ENCODE measurements around the gene C1R. TPM values are rescaled to one million over a fixed set of nuclear protein-coding genes. Genes with fewer than 3 reads are reported as not detected.

C1R gene
- total and polyA plus RNA-seq, 10 donors: 91.8 to 421 (median 282) TPM

- H3K9me3 ChIP-seq: no peaks in the 10 kb centered on the region
- H3K4me3 ChIP-seq: no peak overlapping the region
- intact Hi-C loops (cut with DNase I; ENCODE audit: low total_unique reads): no loop called here
- peaks cover 0 to 37% (median 6%) of the 10 kb centered on the region in 6 donors for H3K36me3 ChIP-seq
- no peak for DNase-seq
- H3K27ac ChIP-seq: peak overlapping the region in 6 of 8 donors; percentile 7 to 65 (median 53)
- TF ChIP-seq POLR2A (IDR thresholded peaks at IDR 0.05): no peak
- TF ChIP-seq, protein P1, sequence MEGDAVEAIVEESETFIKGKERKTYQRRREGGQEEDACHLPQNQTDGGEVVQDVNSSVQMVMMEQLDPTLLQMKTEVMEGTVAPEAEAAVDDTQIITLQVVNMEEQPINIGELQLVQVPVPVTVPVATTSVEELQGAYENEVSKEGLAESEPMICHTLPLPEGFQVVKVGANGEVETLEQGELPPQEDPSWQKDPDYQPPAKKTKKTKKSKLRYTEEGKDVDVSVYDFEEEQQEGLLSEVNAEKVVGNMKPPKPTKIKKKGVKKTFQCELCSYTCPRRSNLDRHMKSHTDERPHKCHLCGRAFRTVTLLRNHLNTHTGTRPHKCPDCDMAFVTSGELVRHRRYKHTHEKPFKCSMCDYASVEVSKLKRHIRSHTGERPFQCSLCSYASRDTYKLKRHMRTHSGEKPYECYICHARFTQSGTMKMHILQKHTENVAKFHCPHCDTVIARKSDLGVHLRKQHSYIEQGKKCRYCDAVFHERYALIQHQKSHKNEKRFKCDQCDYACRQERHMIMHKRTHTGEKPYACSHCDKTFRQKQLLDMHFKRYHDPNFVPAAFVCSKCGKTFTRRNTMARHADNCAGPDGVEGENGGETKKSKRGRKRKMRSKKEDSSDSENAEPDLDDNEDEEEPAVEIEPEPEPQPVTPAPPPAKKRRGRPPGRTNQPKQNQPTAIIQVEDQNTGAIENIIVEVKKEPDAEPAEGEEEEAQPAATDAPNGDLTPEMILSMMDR (IDR thresholded peaks at IDR 0.05 in 8 of 11, conservative IDR thresholded peaks at IDR 0.05 in 3 of 11): no peak
- no peak for TF ChIP-seq POLR2AphosphoS5 (IDR thresholded peaks at IDR 0.05)
- no peaks in the 10 kb centered on the region for H3K27me3 ChIP-seq (replicated peaks in 1 of 7)
- H3K4me1 ChIP-seq: peaks cover 0 to 9% (median 0%) of the 10 kb centered on the region in 6 donors
Measured at GRCh38 chr12:7079826-7080125, 12.5 kb downstream of the C1R start.

DNA sequence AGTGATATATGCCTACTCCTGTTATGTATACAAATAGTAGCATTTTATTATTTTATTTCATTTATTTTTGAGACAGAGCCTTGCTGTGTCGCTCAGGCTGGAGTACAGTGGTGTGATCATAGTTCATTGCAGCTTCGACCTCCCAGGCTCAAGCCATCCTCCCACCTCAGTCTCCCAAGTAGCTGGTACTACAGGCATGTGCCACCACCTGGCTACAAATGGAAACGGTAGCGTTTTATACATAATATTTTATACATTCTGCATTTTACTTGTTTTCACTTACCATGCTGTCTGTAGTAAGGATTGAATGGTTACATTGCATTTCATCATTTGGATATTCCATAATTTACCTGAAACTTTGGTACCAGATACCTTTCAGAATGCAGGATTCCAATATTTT lies 14.1 kb downstream of the C1R start:
- intact Hi-C loops (cut with DNase I; ENCODE audit: low total_unique reads): no loop called here
- Histone ChIP-seq H3K9me3 (no peaks in the 10 kb centered on the region), H3K4me1 (peaks cover 0 to 9% (median 0%) of the 10 kb centered on the region in 6 donors), H3K27me3 (replicated peaks in 1 of 7) (no peaks in the 10 kb centered on the region), H3K4me3 (no peak overlapping the region), H3K36me3 (peaks cover 0 to 30% (median 6%) of the 10 kb centered on the region in 6 donors), H3K27ac (no peak overlapping the region)
- 56 to 73% (median 59%) methylated on average over 4 of the region's 4 CpGs for WGBS, 5 donors
- TF ChIP-seq POLR2AphosphoS5 (IDR thresholded peaks at IDR 0.05) (no peak), POLR2A (IDR thresholded peaks at IDR 0.05) (no peak)
- TF ChIP-seq, protein P1 (IDR thresholded peaks at IDR 0.05 in 8 of 11, conservative IDR thresholded peaks at IDR 0.05 in 3 of 11): no peak
- no peak for DNase-seq

DNA sequence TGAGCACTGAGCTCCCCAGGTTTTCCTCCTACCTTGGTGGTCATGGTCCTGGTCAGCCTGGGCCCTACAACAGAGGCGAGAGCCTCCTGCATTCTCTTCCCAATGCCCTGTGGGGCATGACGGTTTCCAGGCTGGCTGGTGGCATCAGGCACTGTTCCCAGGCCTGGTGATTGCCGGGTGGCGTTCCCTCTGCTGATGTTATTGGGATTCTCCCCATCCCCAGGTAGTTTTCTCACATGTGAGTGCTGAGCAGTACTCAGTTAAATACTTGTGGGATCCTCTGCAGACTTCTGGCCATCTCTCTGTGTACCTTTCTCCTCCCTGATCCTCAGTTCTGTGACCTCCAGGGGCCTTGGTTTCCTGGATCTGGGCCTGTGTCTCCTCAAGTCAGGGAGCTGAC lies 15.8 kb downstream of the C1R start:
- WGBS, 5 donors: 84 to 97% (median 93%) methylated on average over 4 of the region's 4 CpGs
- DNase-seq: no peak
- H3K27ac ChIP-seq: no peak overlapping the region
- H3K4me3 ChIP-seq: no peak overlapping the region
- H3K4me1 ChIP-seq: peaks cover 0 to 9% (median 0%) of the 10 kb centered on the region in 6 donors
- intact Hi-C loops (cut with DNase I; ENCODE audit: low total_unique reads): no loop called here
- peaks cover 0 to 14% (median 6%) of the 10 kb centered on the region in 6 donors for H3K36me3 ChIP-seq
- H3K27me3 ChIP-seq (replicated peaks in 1 of 7): no peaks in the 10 kb centered on the region
- TF ChIP-seq POLR2A (IDR thresholded peaks at IDR 0.05) (no peak), POLR2AphosphoS5 (IDR thresholded peaks at IDR 0.05) (no peak)
- TF ChIP-seq, protein P1 (IDR thresholded peaks at IDR 0.05 in 8 of 11, conservative IDR thresholded peaks at IDR 0.05 in 3 of 11): no peak
- no peaks in the 10 kb centered on the region for H3K9me3 ChIP-seq

- intact Hi-C loops (cut with DNase I; ENCODE audit: low total_unique reads): no loop called here
- no peak for TF ChIP-seq POLR2AphosphoS5 (IDR thresholded peaks at IDR 0.05)
- no peaks in the 10 kb centered on the region for H3K27me3 ChIP-seq (replicated peaks in 1 of 7)
- peaks cover 0 to 8% (median 0%) of the 10 kb centered on the region in 6 donors for H3K4me1 ChIP-seq
- WGBS, 5 donors: 56 to 82% (median 68%) methylated on average over 3 of the region's 3 CpGs
- H3K27ac ChIP-seq: peak overlapping the region in 1 of 8 donors; percentile 21
- H3K9me3 ChIP-seq: no peaks in the 10 kb centered on the region
- no peak for DNase-seq
- peaks cover 0 to 8% (median 4%) of the 10 kb centered on the region in 6 donors for H3K36me3 ChIP-seq
- H3K4me3 ChIP-seq: no peak overlapping the region
Measured at GRCh38 chr12:7075939-7076338, 16.3 kb downstream of the C1R start.

DNA sequence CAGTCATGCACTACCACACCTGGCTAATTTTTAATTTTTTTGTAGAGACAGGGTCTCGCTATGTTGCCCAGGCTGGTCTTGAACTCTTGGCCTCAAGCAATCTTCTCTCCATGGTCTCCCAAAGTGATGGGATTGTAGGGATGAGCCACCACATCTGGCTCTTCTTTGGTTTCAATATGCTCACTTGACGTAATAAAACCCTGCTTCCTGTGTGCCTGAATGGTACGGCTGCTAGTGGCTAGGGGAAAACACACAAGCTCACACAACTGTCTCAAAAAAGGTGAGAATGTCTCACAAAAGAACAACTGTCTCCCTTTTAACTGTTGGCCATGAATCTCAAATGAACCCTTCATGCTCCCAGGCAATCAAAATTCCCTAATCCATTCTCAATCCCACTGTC lies 16.7 kb downstream of the C1R start:
- Histone ChIP-seq H3K36me3 (peaks cover 0 to 6% (median 0%) of the 10 kb centered on the region in 6 donors), H3K27ac (peak overlapping the region in 1 of 8 donors; percentile 21), H3K27me3 (replicated peaks in 1 of 7) (no peaks in the 10 kb centered on the region), H3K4me3 (no peak overlapping the region), H3K9me3 (no peaks in the 10 kb centered on the region), H3K4me1 (peaks cover 0 to 4% (median 0%) of the 10 kb centered on the region in 6 donors)
- TF ChIP-seq POLR2A (IDR thresholded peaks at IDR 0.05) (no peak), POLR2AphosphoS5 (IDR thresholded peaks at IDR 0.05) (no peak)
- TF ChIP-seq, protein P1 (IDR thresholded peaks at IDR 0.05 in 8 of 11, conservative IDR thresholded peaks at IDR 0.05 in 3 of 11): no peak
- DNase-seq: no peak
- intact Hi-C loops (cut with DNase I; ENCODE audit: low total_unique reads): no loop called here
- WGBS, 5 donors: 49 to 70% (median 53%) methylated on average over 3 of the region's 3 CpGs
